K562 (cell line): ENCODE data around the gene RPUSD2. TPM values are rescaled to one million over a fixed set of nuclear protein-coding genes. Genes with fewer than 3 reads are reported as not detected.

Source experiments
- ATAC-seq: fragments of 200-7000 bp; cut with Tn5 transposase; 3 replicates; pipeline ENCODE4 v1.9.1; 2020; ENCODE audit warnings: moderate library complexity
- BruUV-seq: library from RNA; stranded (reverse); fragments of 400-500 nt; replicated peaks from 2 replicates; lab custom pipeline; 2021; lab: Mats Ljungman, UMichigan
- CTCF ChIA-PET: fragments of 300-600 bp; formaldehyde crosslinking; extraction: SDS; loops from one replicate; lab custom pipeline; 2021; ENCODE audit warnings: low intra/inter-chr PET ratio; lab: Yijun Ruan, JAX
- POLR2A ChIA-PET: fragments of 300-600, 350-650 bp; sonication (Branson Sonifier 250); formaldehyde crosslinking; extraction: SDS; loops from one replicate; lab custom pipeline; 2021; ENCODE audit warnings: antibody characterized with exemption, inconsistent platforms; lab: Yijun Ruan, JAX
- DNase-seq, 4 experiments: peaks; one replicate each; pipeline versions ENCODE4 v3.0.0 to v3.0.0-alpha.2; 2011 to 2018; ENCODE audit warnings: low spot score in 3 of 4, mixed read lengths in 3 of 4; ENCODE audit errors: extremely low read depth in 1 of 4
- FAIRE-seq: peaks from 2 replicates; lab custom pipeline; 2011; peaks lifted over from hg19 to GRCh38; lab: Jason Lieb, UNC
- H2AFZ ChIP-seq: 2 replicates; pipeline ENCODE4 v1.6.0; 2011; ENCODE audit warnings: low read depth, low read length, control low read depth, inconsistent platforms
- H3K27ac ChIP-seq: fragments of 200-600 bp; 3 replicates; pipeline ENCODE4 v1.8.0; 2011; ENCODE audit warnings: low read depth, mild to moderate bottlenecking, control low read depth, inconsistent platforms, low read length, moderate library complexity, mixed read lengths; ENCODE audit errors: extremely low read depth
- H3K27me3 ChIP-seq, 2 experiments: fragments of 300-600 bp in 1 of 2; 2 replicates in 1 of 2; 3 replicates in 1 of 2; pipeline versions ENCODE4 v1.6.0 to v1.8.0; 2011; ENCODE audit warnings: inconsistent platforms in 2 of 2, low read length in 2 of 2, mild to moderate bottlenecking in 1 of 2, mixed read lengths in 1 of 2, moderate library complexity in 1 of 2; ENCODE audit not compliant: control insufficient read depth in 2 of 2, insufficient read depth in 2 of 2
- H3K36me3 ChIP-seq: fragments of 300-600 bp; 3 replicates; pipeline ENCODE4 v1.8.0; 2011; ENCODE audit warnings: mild to moderate bottlenecking, low read length, inconsistent platforms; ENCODE audit not compliant: control insufficient read depth, insufficient read depth
- H3K4me1 ChIP-seq, 2 experiments: fragments of 200-600 bp in 1 of 2; replicated peaks in 1 of 2; 2 replicates in 1 of 2; 3 replicates in 1 of 2; pipeline versions ENCODE4 v1.5.1 to v1.8.0; 2011; ENCODE audit warnings: inconsistent platforms in 2 of 2, low read length in 2 of 2, mild to moderate bottlenecking in 1 of 2, mixed read lengths in 1 of 2, moderate library complexity in 1 of 2; ENCODE audit not compliant: control insufficient read depth in 2 of 2, insufficient read depth in 2 of 2
- H3K4me2 ChIP-seq: 2 replicates; pipeline ENCODE4 v1.6.1; 2011; ENCODE audit warnings: low read length, control low read depth, inconsistent platforms, mixed read lengths; ENCODE audit not compliant: insufficient read depth
- H3K4me3 ChIP-seq: fragments of 200-600 bp; sonication (generic), shearing (Covaris generic); 2 replicates; pipeline ENCODE4 v1.5.1; 2016; ENCODE audit warnings: control low read depth, inconsistent platforms
- H3K79me2 ChIP-seq: fragments of 200-600 bp; 3 replicates; pipeline ENCODE4 v1.8.0; 2011; ENCODE audit warnings: low read length, inconsistent platforms; ENCODE audit not compliant: control insufficient read depth, insufficient read depth
- H3K9ac ChIP-seq, 2 experiments: 2 replicates each; pipeline versions ENCODE4 v1.6.0 to v1.6.1; 2011; ENCODE audit warnings: low read depth in 2 of 2, low read length in 2 of 2, control low read depth in 1 of 2, inconsistent platforms in 1 of 2, mild to moderate bottlenecking in 1 of 2, mixed read lengths in 1 of 2; ENCODE audit not compliant: insufficient read depth in 1 of 2
- H3K9me1 ChIP-seq: one replicate; pipeline ENCODE4 v1.6.0; 2011; ENCODE audit warnings: inconsistent platforms, mild to moderate bottlenecking, low read length, moderate library complexity; ENCODE audit not compliant: control insufficient read depth, insufficient read depth
- H3K9me3 ChIP-seq: replicated peaks from 2 replicates; pipeline ENCODE4 v1.5.1; 2011; ENCODE audit warnings: low read depth, low read length, inconsistent platforms; ENCODE audit not compliant: control insufficient read depth, insufficient read depth
- H4K20me1 ChIP-seq: replicated peaks from 2 replicates; pipeline ENCODE4 v1.6.1; 2011; ENCODE audit warnings: low read length, inconsistent platforms, mixed read lengths; ENCODE audit not compliant: control insufficient read depth, insufficient read depth
- ATF6 ChIP-seq: sonication (generic); formaldehyde crosslinking; IDR thresholded peaks from 2 replicates; pipeline ENCODE4 v1.4.0; 2020; ENCODE audit warnings: mild to moderate bottlenecking, missing genetic modification reagents
- CREB3L1 ChIP-seq: fragments of 450-650 bp; IDR thresholded peaks from 2 replicates; pipeline ENCODE4 v1.6.1; 2014; ENCODE audit warnings: low read depth, mild to moderate bottlenecking, moderate library complexity, borderline replicate concordance
- CXXC5 ChIP-seq: fragments of 250-450 bp; sonication (Bioruptor Pico); IDR thresholded peaks from 2 replicates; pipeline ENCODE4 v1.8.0; 2022; ENCODE audit warnings: inconsistent platforms, mild to moderate bottlenecking, moderate library complexity
- E2F3 ChIP-seq: fragments of 250-450 bp; sonication (Bioruptor Pico); IDR thresholded peaks from 2 replicates; pipeline ENCODE4 v1.4.0; 2020; ENCODE audit warnings: mild to moderate bottlenecking
- ELK3 ChIP-seq: fragments of 450-650 bp; formaldehyde crosslinking; IDR thresholded peaks from 2 replicates; pipeline ENCODE4 v1.4.0; 2020; ENCODE audit warnings: mild to moderate bottlenecking
- FUS ChIP-seq: fragments of 200-400 bp; formaldehyde crosslinking; optimal IDR thresholded peaks from 2 replicates; pipeline ENCODE3; 2017; ENCODE audit warnings: low read depth, low read length
- HDAC8 ChIP-seq: fragments of 450-650 bp; IDR thresholded peaks from 2 replicates; pipeline ENCODE4 v1.6.1; 2016; ENCODE audit warnings: mild to moderate bottlenecking, missing genetic modification characterization, moderate library complexity, missing compliant biosample characterization
- HLTF ChIP-seq: fragments of 450-650 bp; IDR thresholded peaks from 2 replicates; pipeline ENCODE4 v1.6.1; 2016
- HMG20A ChIP-seq: fragments of 450-650 bp; formaldehyde crosslinking; conservative IDR thresholded peaks from 2 replicates; pipeline ENCODE4 v1.4.0; 2020; ENCODE audit warnings: mild to moderate bottlenecking, mixed read lengths
- HNRNPK ChIP-seq: fragments of 200-400 bp; formaldehyde crosslinking; IDR thresholded peaks from one replicate; pipeline ENCODE4 v1.6.1; 2018; ENCODE audit warnings: mild to moderate bottlenecking, low read depth, low read length; ENCODE audit not compliant: poor library complexity, severe bottlenecking
- KAT8 ChIP-seq: fragments of 450-650 bp; IDR thresholded peaks from 2 replicates; pipeline ENCODE4 v1.6.1; 2016; ENCODE audit warnings: low read depth, mild to moderate bottlenecking
- NCOA2 ChIP-seq, 2 experiments: fragments of 450-650 bp; IDR thresholded peaks; 2 replicates each; pipeline ENCODE4 v1.6.1; 2018; ENCODE audit warnings: mild to moderate bottlenecking in 2 of 2, moderate library complexity in 1 of 2; ENCODE audit not compliant: partially characterized antibody in 2 of 2
- PHF20 ChIP-seq: fragments of 450-650 bp; IDR thresholded peaks from 2 replicates; pipeline ENCODE4 v1.6.1; 2018; ENCODE audit not compliant: partially characterized antibody
- POLR2AphosphoS5 ChIP-seq: IDR thresholded peaks from 2 replicates; pipeline ENCODE4 v1.6.1; 2011; ENCODE audit warnings: mild to moderate bottlenecking, low read depth, low read length, moderate library complexity; ENCODE audit not compliant: control insufficient read depth, insufficient read depth
- POLR3G ChIP-seq: IDR thresholded peaks from 2 replicates; pipeline ENCODE4 v1.6.1; 2011; ENCODE audit not compliant: insufficient read length, insufficient replicate concordance; ENCODE audit errors: extremely low read depth
- SMARCA4 ChIP-seq: fragments of 450-650 bp; IDR thresholded peaks from 2 replicates; pipeline ENCODE4 v1.6.1; 2016
- ZNF133 ChIP-seq: fragments of 250-450 bp; sonication (Bioruptor Pico); IDR thresholded peaks from 2 replicates; pipeline ENCODE4 v1.4.0; 2020; ENCODE audit warnings: mild to moderate bottlenecking
- ZNF431 ChIP-seq: sonication (generic); formaldehyde crosslinking; IDR thresholded peaks from 2 replicates; pipeline ENCODE4 v1.8.0; 2022; ENCODE audit warnings: mild to moderate bottlenecking, missing genetic modification reagents
- ZSCAN29 ChIP-seq: fragments of 450-650 bp; IDR thresholded peaks from 2 replicates; pipeline ENCODE4 v1.6.1; 2017
- WGBS: fragments of 100-300 bp; shearing (Covaris generic); methylation state at CpG from one replicate; pipeline ENCODE4 v1.1.6; 2016; ENCODE audit warnings: low coverage, mixed read lengths; ENCODE audit not compliant: insufficient coverage; ENCODE audit errors: missing lambda C conversion rate; 5-methylcytosine and 5-hydroxymethylcytosine counted together
- in situ Hi-C: fragments of 300-500 bp; cut with MboI; formaldehyde crosslinking; loops from 4 replicates; pipeline ENCODE4 v1.15.0; 2018; ENCODE audit warnings: inconsistent platforms, mixed read lengths
- intact Hi-C: fragments of 100-400 bp; cut with micrococcal nuclease; formaldehyde crosslinking; loops from 2 replicates; pipeline ENCODE4 v1.14.2; 2022
- polyA plus RNA-seq, 8 experiments: library from polyadenylated mRNA; depleted of rRNA in 4 of 8; stranded (reverse) in 5 of 8; unstranded in 3 of 8; fragments of >200 nt; fragmentation: Nextera tagmentation in 2 of 8; fragmentation: Illumina TruSeq in 1 of 8; extraction: Ambion mirVana in 2 of 8; extraction: Trizol in 1 of 8; gene quantifications; 2 replicates each; pipeline versions ENCODE4 v1.2.1 to v1.2.3, GENCODE V29; 2011 to 2014; ENCODE audit warnings: inconsistent platforms in 1 of 8, missing spikeins in 1 of 8
- total RNA-seq, 7 experiments: library from RNA; depleted of rRNA in 6 of 7; stranded (reverse); fragments of >200 nt in 6 of 7; fragmentation: Illumina TruSeq in 2 of 7; extraction: Trizol in 2 of 7; gene quantifications; 2 replicates each; pipeline versions ENCODE4 v1.2.1 to v1.2.3, GENCODE V29; 2011 to 2021; ENCODE audit warnings: low replicate concordance in 1 of 7

RPUSD2 gene
- total and polyA plus RNA-seq, 9 of the 15 experiments (the other 6 are each of a cell fraction or from before 2014, with no cell fraction given) = 3.7 to 30.2 (median 14.3) TPM

- no peak for TF ChIP-seq FUS
- no peak for TF ChIP-seq E2F3 (CRISPR knock-in tag)
- TF ChIP-seq ZNF431 (CRISPR knock-in tag) = no peak
- no peak for TF ChIP-seq HNRNPK
- TF ChIP-seq ZSCAN29 = no peak
- no peak for TF ChIP-seq HDAC8 (tag)
- no peak for TF ChIP-seq SMARCA4
- no peak for TF ChIP-seq KAT8
- no peak for TF ChIP-seq ZNF133
- no peak for TF ChIP-seq HLTF
These were observed 34.7 kb upstream of the RPUSD2 start (continued) for GRCh38 chr15:40534371-40534770.

GRCh38 chr15:40536501-40536900 lies 32.6 kb upstream of the RPUSD2 start:
- no peak for ATAC-seq
- Histone ChIP-seq H4K20me1 (no peaks in the 10 kb centered on the region; the same call in 1 of the 2 replicates), H3K27ac (no peak overlapping the region), H3K9me3 (no peaks in the 10 kb centered on the region), H3K4me1 (peaks cover under 1 to 3% of the 10 kb centered on the region in 2 experiments; a peak in 3 of 5 replicates), H3K27me3 (no peaks in the 10 kb centered on the region), H3K9me1 (no peaks in the 10 kb centered on the region), H2AFZ (no peak overlapping the region), H3K4me3 (no peak overlapping the region), H3K79me2 (no peaks in the 10 kb centered on the region), H3K4me2 (no peak overlapping the region), H3K9ac (0 out of 4 replicates have a peak overlapping the region, but pooled peaks of 1 of the 2 experiments have one; percentile 6), H3K36me3 (0 out of 3 replicates have a peak, but pooled peaks cover 6% of the 10 kb centered on the region)
- FAIRE-seq = no peak
- no TSS peak for BruUV-seq
- intact Hi-C loops = no loop called here
- POLR2A ChIA-PET = interaction anchor here (0.6 kb wide), 1 partner anchor 8 kb away, joined by 3 read pairs; no protein-coding TSS in a partner anchor
- CTCF ChIA-PET = no interaction called here
- no peak for DNase-seq
- in situ Hi-C loops = no loop called here
- WGBS = 44% methylated on average over 5 of the region's 5 CpGs
- TF ChIP-seq POLR2AphosphoS5 (no peak), HMG20A (CRISPR knock-in tag) (no peak), ATF6 (CRISPR knock-in tag) (no peak), ELK3 (CRISPR knock-in tag) (no peak), NCOA2 (IDR thresholded peaks at IDR 0.05; ENCODE audit: partially characterized antibody in 2 of 2) (no peak), CXXC5 (CRISPR knock-in tag) (no peak), POLR3G (no peak), PHF20 (no peak), CREB3L1 (no peak)
